Stimulated activated naive CD8-positive, alpha-beta T cell treated with anti-CD3 and anti-CD28 coated beads, Interleukin-15, amount 100 ng/mL, for 72 hours (primary cell): ENCODE results near the gene CCR6.
"Not testable (repeated sequence)": the region's sequence is repeated elsewhere in the genome, so short reads cannot be mapped to it uniquely, and the experiment has no call there.

Source experiments
- ATAC-seq: fragments of 150-1000 bp; cut with Tn5 transposase; 2 replicates; pipeline ENCODE4 v1.10.0; 2021; ENCODE audit warnings: mild to moderate bottlenecking, moderate library complexity
- DNase-seq, 2 donors: peaks; one replicate each; pipeline ENCODE4 v3.0.0; 2021 to 2022
- H3K27ac Mint-ChIP-seq, 2 donors: one replicate each; pipeline ENCODE4 v1.8.0; 2022; ENCODE audit warnings: mild to moderate bottlenecking in 2 of 2, mixed read lengths in 2 of 2, moderate library complexity in 2 of 2
- H3K27me3 Mint-ChIP-seq: one replicate; pipeline ENCODE4 v1.8.0; 2022; ENCODE audit warnings: mixed read lengths
- H3K4me1 Mint-ChIP-seq: one replicate; pipeline ENCODE4 v1.8.0; 2022; ENCODE audit warnings: mild to moderate bottlenecking, mixed read lengths
- H3K4me3 Mint-ChIP-seq, 2 donors: one replicate each; pipeline ENCODE4 v1.8.0; 2022; ENCODE audit warnings: mild to moderate bottlenecking in 2 of 2, mixed read lengths in 2 of 2, moderate library complexity in 1 of 2
- H3K9me3 Mint-ChIP-seq, 2 donors: one replicate each; pipeline ENCODE4 v1.8.0; 2022; ENCODE audit warnings: mixed read lengths in 2 of 2

Gene CCR6

DNA sequence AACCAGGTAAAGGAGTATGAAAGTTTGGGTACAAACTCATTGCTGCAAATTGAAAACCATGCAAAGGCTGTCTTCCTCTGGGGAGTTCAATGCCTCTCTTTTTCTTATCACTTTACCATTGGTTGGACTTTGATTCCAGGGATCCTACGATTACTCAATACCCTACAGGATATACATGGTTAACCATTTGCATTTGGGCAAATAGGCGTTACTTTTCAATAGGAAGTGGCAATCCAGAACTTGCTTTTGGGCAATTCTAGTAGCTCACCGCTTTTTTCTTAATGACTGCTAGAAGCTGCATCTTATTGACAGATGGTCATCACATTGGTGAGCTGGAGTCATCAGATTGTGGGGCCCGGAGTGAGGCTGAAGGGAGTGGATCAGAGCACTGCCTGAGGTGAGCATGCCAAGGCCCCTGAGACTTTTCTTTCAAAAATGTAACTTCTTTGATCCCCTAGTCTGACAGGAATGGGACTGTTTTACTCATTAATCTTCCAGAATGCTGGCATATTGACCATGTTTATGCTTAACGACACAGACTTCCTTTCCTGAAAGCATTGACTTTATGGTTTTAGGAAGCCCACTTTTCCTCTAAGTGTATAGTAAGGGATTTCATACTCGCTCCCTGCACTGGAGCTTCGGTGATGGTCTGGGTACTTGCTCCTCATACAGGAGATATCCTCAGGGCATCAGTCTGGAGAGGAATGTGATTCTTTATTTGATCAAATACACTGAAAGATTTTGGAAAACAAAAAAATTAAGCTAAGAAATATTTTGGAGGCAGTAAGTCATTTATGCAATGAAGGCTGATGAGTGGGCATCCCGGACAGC is at the start of gene CCR6:
Gene CCR6 (plus strand): TSS at position 270 of the 831 bp plus-strand sequence. CDS start 13,039 bp downstream, outside the sequence.
- H3K9me3 Mint-ChIP-seq, result peaks cover 0 to 5% of the 10 kb centered on the region in 2 donors
- ATAC-seq (no peak), DNase-seq (no peak)
- H3K27me3 Mint-ChIP-seq, result peaks cover 14% of the 10 kb centered on the region
- peaks cover 28% of the 10 kb centered on the region for H3K4me1 Mint-ChIP-seq
- H3K4me3 Mint-ChIP-seq, result no peak within 1 kb of the TSS
- peak within 1 kb of the TSS in 1 of 2 donors; percentile 77 for H3K27ac Mint-ChIP-seq

DNA sequence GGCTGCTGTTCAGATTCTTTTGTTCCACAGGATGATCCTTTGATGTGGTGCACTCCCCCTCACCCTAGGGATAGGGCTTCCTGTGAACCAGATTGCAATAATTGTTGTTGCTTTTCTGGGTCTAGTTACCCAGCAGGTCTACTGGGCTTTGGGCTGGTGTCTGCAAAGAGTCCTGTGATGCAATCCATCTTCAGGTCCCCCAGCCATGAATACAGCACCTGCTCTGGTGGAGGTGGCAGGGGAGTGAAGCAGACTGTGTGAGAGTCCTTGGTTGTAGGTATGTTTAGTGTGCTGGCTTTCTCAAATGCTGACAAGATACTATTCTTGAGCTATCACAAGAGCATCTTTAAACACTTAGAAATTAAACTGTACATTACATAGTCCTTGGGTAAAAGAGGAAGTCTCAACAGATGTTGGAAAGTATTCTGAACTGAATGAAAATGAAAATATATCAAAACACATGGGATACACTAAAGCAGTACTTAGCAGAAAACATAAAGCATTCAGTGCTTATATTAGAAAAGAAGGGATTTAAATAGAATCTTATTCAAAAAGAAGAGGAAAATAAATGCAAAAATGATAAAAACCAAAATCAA is 49.1 kb upstream of the CCR6 start:
- ATAC-seq, result no peak
- H3K27ac Mint-ChIP-seq, result no peak overlapping the region
- H3K4me3 Mint-ChIP-seq, result no peak overlapping the region

DNA sequence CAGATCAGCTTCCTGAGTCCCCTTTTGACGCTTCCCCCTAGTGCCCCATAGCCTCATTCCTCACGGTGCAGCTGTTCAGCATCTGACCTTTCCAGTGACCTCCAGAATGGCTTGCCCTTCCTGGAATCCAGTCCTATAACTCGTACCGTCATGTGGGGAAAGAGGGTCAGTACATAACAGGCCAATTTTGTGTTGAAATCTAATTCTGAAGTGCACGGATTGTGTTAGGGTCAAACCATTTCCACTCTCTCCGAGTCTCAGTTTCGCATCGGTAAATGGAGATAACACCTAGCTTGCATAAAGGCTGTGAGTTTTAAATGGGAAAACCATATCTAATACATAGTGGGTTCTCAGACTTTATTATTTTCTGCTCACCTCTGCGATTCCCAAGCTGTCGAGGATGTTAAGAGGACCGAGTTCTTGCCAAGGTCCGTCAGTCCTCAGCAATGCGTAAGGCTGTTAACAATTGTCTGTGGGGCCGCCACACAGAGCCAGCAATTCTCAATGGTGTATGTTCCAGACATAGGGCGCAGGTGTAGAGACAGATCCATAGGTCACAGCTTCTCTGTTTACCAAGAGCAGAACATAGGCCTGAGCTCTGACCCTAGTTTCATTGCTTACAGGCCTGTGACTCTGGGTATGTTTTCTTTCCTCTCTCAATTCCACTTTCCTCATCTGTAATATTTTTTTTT is 45.5 kb upstream of the CCR6 start:
- DNase-seq, result no peak
- peaks cover 9 to 13% of the 10 kb centered on the region in 2 donors for H3K9me3 Mint-ChIP-seq
- ATAC-seq, result no peak
- peak overlapping the region in 1 of 2 donors; percentile 27 for H3K27ac Mint-ChIP-seq
- H3K4me1 Mint-ChIP-seq, result peaks cover 23% of the 10 kb centered on the region
- peaks cover 16% of the 10 kb centered on the region for H3K27me3 Mint-ChIP-seq
- no peak overlapping the region for H3K4me3 Mint-ChIP-seq

More for the DNA sequence above, 49.1 kb upstream of the CCR6 start:
- DNase-seq, result no peak
- H3K4me1 Mint-ChIP-seq, result peaks cover 4% of the 10 kb centered on the region
- H3K27me3 Mint-ChIP-seq, result peaks cover 21% of the 10 kb centered on the region
- H3K9me3 Mint-ChIP-seq, result peaks cover 12 to 24% of the 10 kb centered on the region in 2 donors

DNA sequence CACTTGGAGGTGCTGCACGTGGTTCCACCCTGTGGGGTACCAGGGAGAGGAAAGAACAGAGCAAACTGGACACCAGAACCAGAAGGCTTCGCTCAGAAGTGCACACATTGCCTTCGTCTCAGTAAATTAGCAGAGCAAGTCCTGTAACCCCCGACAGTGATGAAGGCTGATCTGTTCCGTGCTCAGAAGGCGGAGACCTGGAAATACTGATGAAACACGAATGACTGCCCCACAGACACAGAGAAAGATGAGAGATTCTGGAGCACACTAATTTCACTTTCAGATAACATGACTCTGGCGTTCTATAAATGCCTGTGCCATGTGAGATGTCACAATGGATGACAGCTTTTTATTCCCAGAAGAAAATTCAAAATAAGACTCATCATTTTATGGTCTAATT is 44.2 kb upstream of the CCR6 start:
- Mint-ChIP-seq H3K9me3 (peaks cover 2 to 5% of the 10 kb centered on the region in 2 donors), H3K27ac (no peak overlapping the region), H3K27me3 (peaks cover 10% of the 10 kb centered on the region), H3K4me3 (no peak overlapping the region), H3K4me1 (peaks cover 23% of the 10 kb centered on the region)
- no peak for DNase-seq
- peak; percentile 31 for ATAC-seq

DNA sequence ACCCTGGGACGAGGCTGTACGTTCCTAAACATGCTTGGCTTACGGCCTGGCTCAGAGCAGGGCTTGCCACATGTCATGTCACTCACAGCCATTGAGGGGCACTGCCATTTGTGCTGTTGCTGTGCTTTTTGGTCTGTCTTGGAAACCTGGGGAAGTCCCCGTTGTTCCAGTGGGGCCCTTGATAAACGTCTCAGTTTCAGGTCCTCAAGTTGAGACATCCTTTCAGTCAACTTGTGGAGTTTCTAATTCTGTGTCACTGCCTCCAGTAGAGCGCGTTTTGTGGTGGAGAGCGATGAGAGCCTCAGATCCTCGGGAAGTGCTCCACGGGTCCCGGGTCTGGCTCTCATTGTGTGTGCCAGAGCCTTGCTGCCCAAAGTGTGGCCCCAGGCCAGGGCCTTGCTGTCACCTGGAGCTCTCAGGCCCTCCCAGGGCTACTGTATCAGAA is 43.0 kb upstream of the CCR6 start:
- peak; percentile 63 to 80 for DNase-seq
- H3K27ac Mint-ChIP-seq, result peak overlapping the region in 1 of 2 donors; percentile 19

DNA sequence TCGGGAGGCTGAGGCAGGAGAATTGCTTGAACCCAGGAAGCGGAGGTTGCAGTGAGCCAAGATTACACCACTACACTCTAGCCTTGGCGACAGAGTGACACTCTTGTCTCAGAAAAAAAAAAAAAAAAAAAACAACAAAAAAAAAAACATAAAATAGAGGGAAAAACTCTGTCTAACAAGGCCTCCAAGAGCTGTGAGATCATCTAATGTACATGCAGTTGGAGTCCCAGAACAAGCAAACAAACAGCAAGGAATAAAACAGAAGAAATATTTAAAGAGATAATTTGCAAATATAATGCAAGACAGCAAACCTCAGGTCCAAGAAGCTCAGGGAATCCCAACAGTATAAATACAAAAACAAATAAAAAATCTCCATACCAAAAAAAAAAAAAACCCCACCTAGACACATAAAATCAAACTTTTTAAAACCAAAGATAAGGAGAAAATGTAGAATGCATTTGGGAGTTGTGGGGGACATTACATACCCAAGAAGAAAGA is 35.0 kb upstream of the CCR6 start:
- no peak overlapping the region for H3K27ac Mint-ChIP-seq
- no peak overlapping the region for H3K4me3 Mint-ChIP-seq
- peaks cover 27% of the 10 kb centered on the region for H3K4me1 Mint-ChIP-seq
- ATAC-seq (no peak), DNase-seq (no peak)
- no peaks in the 10 kb centered on the region for H3K27me3 Mint-ChIP-seq
- peaks cover 14 to 23% of the 10 kb centered on the region in 2 donors for H3K9me3 Mint-ChIP-seq

More for the DNA sequence above, 43.0 kb upstream of the CCR6 start:
- H3K4me1 Mint-ChIP-seq, result peaks cover 23% of the 10 kb centered on the region
- peak overlapping the region in 1 of 2 donors; percentile 54 for H3K4me3 Mint-ChIP-seq
- peaks cover 7% of the 10 kb centered on the region for H3K27me3 Mint-ChIP-seq
- no peaks in the 10 kb centered on the region for H3K9me3 Mint-ChIP-seq
- ATAC-seq, result peak; percentile 99

DNA sequence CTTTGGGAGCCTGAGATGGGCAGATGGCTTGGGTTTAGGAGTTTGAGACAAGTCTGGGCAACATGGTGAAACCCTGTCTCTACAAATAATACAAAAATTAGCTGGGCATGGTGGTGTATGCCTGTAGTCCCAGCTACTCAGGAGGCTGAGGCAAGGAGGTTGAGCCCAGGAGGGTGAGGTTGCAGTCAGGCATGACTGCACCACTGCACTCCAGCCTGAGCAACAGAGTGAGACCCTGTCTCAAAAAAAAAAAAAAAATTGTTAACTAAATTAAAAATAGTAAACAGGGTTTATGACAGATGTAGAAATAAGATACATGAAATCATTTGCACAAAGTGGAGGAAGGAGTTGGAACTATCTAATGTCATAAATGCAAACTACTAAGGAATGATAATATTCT is 34.2 kb upstream of the CCR6 start:
- not testable (repeated sequence) for H3K27ac Mint-ChIP-seq, H3K4me3 Mint-ChIP-seq, H3K27me3 Mint-ChIP-seq, DNase-seq, ATAC-seq
- H3K9me3 Mint-ChIP-seq, result peaks cover 14 to 23% of the 10 kb centered on the region in 2 donors
- peaks cover 35% of the 10 kb centered on the region for H3K4me1 Mint-ChIP-seq

DNA sequence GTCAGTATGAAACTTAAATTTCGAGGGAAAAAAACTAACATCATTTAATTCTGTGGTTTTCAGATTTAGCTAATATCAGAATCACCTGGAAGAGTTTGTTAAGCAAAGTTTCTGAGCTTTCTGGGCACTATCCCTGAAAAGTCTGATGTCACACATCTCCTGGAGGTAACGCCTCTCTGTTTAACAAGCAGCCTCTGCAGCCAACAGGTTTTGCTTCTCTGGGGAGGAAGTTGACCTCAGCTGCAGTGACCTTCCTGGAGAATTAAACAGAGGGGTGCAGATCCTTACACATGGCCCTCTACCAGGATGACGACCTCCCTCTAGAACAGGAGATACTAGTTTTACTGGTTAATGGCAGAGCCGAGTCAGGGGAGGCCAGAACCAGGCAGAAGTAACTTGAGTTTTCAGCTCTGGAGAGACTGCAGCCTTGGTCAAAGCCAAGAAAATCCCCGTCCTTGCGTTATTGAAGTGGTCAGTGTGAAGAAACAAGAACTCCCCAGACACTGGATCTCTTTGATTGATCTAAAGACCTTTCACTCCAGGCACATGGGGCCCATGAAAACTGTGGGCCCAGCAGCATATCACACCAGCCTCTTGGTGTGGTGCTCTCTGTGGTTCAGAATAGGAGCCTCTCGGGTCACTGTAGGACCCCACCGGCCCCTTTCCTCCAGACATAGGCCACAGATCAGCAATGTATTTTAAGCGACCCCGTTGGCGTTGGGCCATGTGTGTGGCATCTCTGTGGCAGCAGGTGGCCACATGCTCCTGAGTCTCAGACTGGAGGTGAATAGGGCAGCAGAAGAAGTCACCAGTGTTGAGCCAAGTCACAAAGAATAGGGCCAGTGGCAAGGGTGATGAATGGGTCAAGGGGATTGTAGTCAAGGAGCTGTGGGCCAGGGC is 33.4 kb upstream of the CCR6 start:
- no peak overlapping the region for H3K27ac Mint-ChIP-seq
- ATAC-seq, result no peak
- peaks cover 14 to 23% of the 10 kb centered on the region in 2 donors for H3K9me3 Mint-ChIP-seq
- no peaks in the 10 kb centered on the region for H3K27me3 Mint-ChIP-seq
- no peak overlapping the region for H3K4me3 Mint-ChIP-seq
- DNase-seq, result no peak
- peaks cover 43% of the 10 kb centered on the region for H3K4me1 Mint-ChIP-seq

DNA sequence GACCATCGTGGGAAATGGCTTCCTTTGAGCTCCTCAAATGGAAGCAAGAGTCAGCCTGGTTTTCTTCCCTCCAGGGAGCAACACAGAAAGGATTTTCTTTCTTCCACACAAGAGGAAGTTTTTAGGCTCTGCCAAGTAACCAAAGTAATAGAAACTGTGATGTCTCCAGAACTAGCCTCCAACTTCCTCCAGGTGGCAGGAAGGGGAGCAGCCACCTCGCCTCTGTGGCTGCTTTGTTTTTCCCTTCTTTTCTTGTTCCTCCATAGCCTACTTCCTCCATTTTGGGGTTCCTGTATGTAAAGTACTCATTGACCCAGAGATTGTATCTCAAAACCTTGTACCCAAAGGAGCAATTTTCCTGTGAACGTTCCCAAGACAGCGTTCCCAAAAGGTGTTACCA is 32.7 kb upstream of the CCR6 start:
- DNase-seq, result no peak
- ATAC-seq, result no peak
- Mint-ChIP-seq H3K27me3 (no peaks in the 10 kb centered on the region), H3K27ac (no peak overlapping the region), H3K4me3 (no peak overlapping the region), H3K9me3 (peaks cover 14 to 22% of the 10 kb centered on the region in 2 donors), H3K4me1 (peaks cover 49% of the 10 kb centered on the region)

DNA sequence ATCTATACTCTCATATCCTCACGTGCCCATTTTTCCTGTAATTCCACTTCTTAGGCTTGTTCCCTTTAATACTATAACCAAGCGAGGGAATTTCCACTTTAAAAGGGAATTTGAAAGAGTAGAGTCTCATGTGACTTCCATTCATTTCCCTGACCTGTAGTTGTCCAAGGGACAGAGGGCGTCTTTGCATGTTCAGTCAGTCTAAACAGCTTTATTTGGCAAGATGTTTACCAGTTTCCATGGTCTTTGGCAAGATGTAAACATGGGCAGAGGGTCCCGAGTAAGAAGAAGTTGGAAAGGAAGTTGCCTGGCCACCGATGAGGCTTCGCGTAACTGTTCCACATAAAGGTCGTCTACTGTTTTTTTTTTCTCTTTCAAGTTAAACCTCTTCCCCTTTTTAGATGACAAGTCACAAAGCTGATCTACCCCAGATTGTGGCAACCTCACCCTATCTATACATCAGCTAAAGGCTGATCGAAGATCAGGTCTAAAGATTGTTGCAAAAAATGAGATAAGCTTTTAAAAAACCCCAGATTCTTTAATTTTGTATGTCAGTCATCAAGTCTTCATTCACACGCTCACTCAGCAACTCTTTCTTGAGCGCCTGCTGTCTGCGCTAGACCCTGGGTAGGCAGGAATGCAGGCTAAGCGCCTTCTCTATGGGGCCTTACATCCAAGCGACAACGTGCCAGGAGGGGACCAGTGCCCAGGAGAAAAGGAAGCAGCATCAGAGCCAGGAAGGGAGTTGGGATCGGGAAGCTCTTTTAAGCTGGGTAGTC is 31.7 kb upstream of the CCR6 start:
- no peaks in the 10 kb centered on the region for H3K27me3 Mint-ChIP-seq
- ATAC-seq (no peak), DNase-seq (no peak)
- H3K4me1 Mint-ChIP-seq, result peaks cover 55% of the 10 kb centered on the region
- peaks cover 9 to 14% of the 10 kb centered on the region in 2 donors for H3K9me3 Mint-ChIP-seq
- peak overlapping the region in 1 of 2 donors; percentile 83 for H3K27ac Mint-ChIP-seq
- H3K4me3 Mint-ChIP-seq, result peak overlapping the region in 1 of 2 donors; percentile 64

DNA sequence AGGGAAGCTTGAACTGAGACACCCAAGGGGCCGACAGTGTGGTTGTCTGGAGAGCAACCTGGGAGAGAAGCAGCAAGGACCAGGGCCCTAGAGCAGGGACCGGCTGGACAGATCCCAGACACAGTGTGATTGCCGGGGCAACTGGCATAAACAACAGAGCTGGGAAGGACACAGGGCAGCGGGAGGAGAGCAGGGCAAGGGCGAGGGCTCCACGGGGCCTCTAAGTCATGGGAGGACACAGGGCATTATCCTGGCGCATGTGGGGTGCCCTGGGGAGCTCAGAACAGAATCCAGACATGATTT is 31.1 kb upstream of the CCR6 start:
- Mint-ChIP-seq H3K4me3 (peak overlapping the region in 1 of 2 donors; percentile 64), H3K4me1 (peaks cover 55% of the 10 kb centered on the region), H3K27ac (peak overlapping the region in 1 of 2 donors; percentile 83), H3K9me3 (peaks cover 8 to 10% of the 10 kb centered on the region in 2 donors), H3K27me3 (no peaks in the 10 kb centered on the region)
- ATAC-seq (no peak), DNase-seq (no peak)

DNA sequence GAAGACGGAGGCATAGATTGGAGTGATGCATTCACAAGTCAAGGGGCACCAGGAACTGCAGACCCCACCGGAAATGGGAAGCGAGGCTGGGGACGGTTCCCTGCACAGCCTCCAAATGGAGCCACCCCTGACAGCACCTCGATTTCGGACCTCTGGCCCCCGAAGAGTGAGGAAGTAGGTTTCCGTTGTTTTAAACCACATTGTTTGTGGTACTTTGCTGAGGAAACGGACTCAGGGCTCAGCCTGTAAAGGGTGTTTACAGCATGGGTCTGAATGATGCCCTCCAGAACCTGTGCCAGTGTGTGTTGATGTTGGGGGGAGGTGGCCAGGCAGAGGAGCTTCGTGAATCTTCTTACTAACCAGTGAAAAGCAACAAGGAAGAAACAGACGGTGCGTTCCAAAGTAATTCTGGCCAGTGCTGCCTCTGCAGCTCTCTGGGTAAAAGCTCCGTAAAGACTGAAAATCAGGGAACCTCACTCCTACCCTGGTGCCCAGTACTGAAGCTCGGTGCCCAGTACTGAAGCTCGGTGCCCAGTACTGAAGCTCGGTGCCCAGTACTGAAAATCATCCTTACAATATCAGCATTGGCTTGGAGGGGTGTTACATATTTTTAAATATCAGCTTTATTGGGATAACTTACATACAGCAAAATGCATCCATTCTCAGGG is 30.1 kb upstream of the CCR6 start:
- Mint-ChIP-seq H3K27ac (no peak overlapping the region), H3K9me3 (no peaks in the 10 kb centered on the region), H3K4me3 (peak overlapping the region; percentile 49 to 79), H3K4me1 (peaks cover 55% of the 10 kb centered on the region), H3K27me3 (no peaks in the 10 kb centered on the region)
- DNase-seq (no peak), ATAC-seq (no peak)

DNA sequence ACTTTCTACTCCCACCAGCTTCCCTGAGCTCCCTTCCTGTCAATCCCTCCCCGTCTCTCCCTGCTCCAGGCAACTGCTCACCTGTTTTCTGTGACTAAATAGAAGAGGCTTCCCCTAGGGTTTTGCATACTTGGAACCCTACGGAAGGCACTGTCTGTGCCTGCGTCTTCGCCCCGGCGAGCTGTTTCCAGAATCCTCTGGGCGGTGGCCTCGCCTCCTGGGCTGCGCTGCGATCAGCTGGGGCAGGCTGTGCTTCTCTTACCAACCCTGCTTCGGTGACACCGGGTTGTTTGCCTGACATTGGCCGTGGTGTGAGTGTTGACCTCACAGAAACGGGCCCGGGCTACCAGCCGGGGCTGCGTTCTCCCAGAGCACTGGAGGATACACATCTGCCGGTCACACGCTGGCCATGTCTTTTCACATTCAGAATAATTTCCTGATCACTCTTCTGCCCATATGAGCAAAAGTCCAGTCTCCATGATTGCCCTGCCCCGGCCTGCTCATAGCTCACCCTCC is 29.4 kb upstream of the CCR6 start:
- Mint-ChIP-seq H3K27me3 (no peaks in the 10 kb centered on the region), H3K4me1 (peaks cover 61% of the 10 kb centered on the region)
- no peak for DNase-seq

More for the DNA sequence above, 29.4 kb upstream of the CCR6 start:
- ATAC-seq, result no peak
- peak overlapping the region; percentile 79 to 80 for H3K4me3 Mint-ChIP-seq
- peak overlapping the region; percentile 88 to 90 for H3K27ac Mint-ChIP-seq
- no peaks in the 10 kb centered on the region for H3K9me3 Mint-ChIP-seq
